NB4 (cell line): ENCODE results near the gene LAMA3.

Experiments used
- MYC ChIP-seq: IDR thresholded peaks from 2 replicates; pipeline ENCODE4 v1.6.1; 2011; ENCODE audit warnings: low read depth, low read length
- POLR2A ChIP-seq: IDR thresholded peaks from 2 replicates; pipeline ENCODE4 v1.6.1; 2011; ENCODE audit warnings: mild to moderate bottlenecking; ENCODE audit not compliant: insufficient read length; ENCODE audit errors: extremely low read depth
- TF ChIP-seq, protein P1 (sequence below): IDR thresholded peaks from one replicate; pipeline ENCODE4 v1.5.1; 2012; ENCODE audit warnings: low read depth, low read length
- TF ChIP-seq, protein P2 (sequence below): IDR thresholded peaks from 2 replicates; pipeline ENCODE4 v1.6.1; 2011; ENCODE audit warnings: low read depth, low read length

GRCh38 chr18:23880931-23881617 lies 191.8 kb downstream of the LAMA3 start:
- TF ChIP-seq, protein P1, sequence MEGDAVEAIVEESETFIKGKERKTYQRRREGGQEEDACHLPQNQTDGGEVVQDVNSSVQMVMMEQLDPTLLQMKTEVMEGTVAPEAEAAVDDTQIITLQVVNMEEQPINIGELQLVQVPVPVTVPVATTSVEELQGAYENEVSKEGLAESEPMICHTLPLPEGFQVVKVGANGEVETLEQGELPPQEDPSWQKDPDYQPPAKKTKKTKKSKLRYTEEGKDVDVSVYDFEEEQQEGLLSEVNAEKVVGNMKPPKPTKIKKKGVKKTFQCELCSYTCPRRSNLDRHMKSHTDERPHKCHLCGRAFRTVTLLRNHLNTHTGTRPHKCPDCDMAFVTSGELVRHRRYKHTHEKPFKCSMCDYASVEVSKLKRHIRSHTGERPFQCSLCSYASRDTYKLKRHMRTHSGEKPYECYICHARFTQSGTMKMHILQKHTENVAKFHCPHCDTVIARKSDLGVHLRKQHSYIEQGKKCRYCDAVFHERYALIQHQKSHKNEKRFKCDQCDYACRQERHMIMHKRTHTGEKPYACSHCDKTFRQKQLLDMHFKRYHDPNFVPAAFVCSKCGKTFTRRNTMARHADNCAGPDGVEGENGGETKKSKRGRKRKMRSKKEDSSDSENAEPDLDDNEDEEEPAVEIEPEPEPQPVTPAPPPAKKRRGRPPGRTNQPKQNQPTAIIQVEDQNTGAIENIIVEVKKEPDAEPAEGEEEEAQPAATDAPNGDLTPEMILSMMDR = no peak
- TF ChIP-seq POLR2A (no peak), MYC (no peak)
- TF ChIP-seq, protein P2, sequence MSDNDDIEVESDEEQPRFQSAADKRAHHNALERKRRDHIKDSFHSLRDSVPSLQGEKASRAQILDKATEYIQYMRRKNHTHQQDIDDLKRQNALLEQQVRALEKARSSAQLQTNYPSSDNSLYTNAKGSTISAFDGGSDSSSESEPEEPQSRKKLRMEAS = no peak
